CD4-positive, alpha-beta T cell treated with Interferon alpha-2 for 1 hour (primary cell): ENCODE measurements around the gene RGS9.

Source experiments
- DNase-seq, 2 donors: peaks; one replicate each; pipeline ENCODE4 v3.0.0-alpha.2; 2020 to 2022

RGS9 gene

DNA sequence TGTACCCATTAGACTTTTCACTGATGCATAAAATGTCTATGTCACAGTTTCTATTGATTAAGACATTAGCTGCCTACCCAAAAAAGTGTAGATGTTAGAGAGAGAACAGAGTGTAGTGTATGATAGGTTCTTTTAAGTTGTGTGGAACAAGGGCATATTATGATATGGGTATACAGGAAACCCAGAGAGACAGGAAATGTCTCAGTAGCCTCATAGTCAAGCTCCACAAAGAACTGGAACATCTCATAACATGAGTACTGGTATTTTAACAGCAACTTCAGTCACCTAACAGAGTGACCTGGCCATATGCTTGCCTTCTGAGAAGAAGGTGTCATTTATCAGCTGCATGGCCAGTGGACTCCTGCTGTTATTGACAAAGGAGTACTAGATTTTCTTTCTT lies 128.1 kb downstream of the RGS9 start:
- no peak for DNase-seq

DNA sequence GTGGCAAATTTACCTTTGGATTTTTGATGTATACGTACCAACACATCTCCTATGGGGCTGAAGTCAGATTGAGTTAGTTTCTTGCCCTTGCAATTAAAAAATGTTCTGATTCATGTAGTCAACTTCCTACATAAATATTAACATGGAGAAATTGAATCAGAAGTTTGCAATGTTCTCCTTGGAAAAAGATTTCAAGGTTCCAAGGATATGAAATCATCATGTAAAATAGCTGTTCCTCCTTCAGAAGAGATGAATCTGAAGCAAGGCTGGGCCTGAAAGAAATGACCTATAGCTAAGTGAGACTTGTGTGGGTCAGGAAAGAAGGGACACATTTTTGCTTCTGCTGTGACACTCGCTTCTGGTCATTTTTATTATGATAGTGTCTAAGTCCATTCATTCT lies 131.7 kb downstream of the RGS9 start:
- DNase-seq, result no peak

GRCh38 chr17:65270499-65271253 lies 133.5 kb downstream of the RGS9 start:
- no peak for DNase-seq

DNA sequence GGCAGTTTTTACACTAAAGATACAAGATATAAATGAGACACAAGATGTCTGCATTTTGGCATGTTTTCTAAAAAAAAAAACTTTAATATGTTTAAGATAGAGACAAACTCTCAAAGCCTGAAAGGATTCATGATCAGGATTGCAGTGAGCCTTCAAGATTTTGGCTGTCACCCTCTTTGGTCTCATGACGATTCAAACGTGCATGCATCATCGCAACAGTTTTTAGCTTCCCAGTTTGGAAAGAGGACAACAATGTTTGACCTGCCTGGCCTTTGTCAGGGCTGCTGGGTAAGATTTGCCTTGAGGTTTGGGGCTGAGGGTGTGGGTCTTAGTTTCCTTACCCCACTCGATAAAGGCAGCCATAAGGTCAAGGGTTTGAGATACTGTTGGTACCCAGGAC lies 134.1 kb downstream of the RGS9 start:
- DNase-seq, result no peak
